Testis (tissue), 2 donors: ENCODE data around the gene SORL1-AS1.

Experiments
- DNase-seq: peaks from one replicate; pipeline ENCODE4 v3.0.0-alpha.2; 2019
- H3K27ac ChIP-seq, 2 donors: fragments of 200-600 bp; sonication (generic); one replicate each; pipeline ENCODE4 v1.5.1; 2019
- H3K27me3 ChIP-seq: fragments of 200-600 bp; sonication (generic); one replicate; pipeline ENCODE4 v1.5.1; 2019
- H3K36me3 ChIP-seq: fragments of 200-600 bp; sonication (generic); one replicate; pipeline ENCODE4 v1.5.1; 2017; ENCODE audit warnings: low read depth; ENCODE audit errors: missing control alignments
- H3K4me1 ChIP-seq: fragments of 200-600 bp; sonication (generic); one replicate; pipeline ENCODE4 v1.5.1; 2019
- H3K4me3 ChIP-seq, 2 donors: fragments of 200-600 bp; sonication (generic); one replicate each; pipeline ENCODE4 v1.5.1; 2017 to 2019
- H3K9me3 ChIP-seq: fragments of 200-600 bp; sonication (generic); one replicate; pipeline ENCODE4 v1.5.1; 2017
- CTCF ChIP-seq, 3 experiments: fragments of 450-650 bp in 2 of 3; fragments of 200-600 bp in 1 of 3; sonication (generic) in 1 of 3; IDR thresholded peaks; one replicate each; pipeline ENCODE4 v1.5.1; 2016 to 2019; ENCODE audit warnings: antibody characterized with exemption in 3 of 3, mild to moderate bottlenecking in 2 of 3, moderate library complexity in 1 of 3
- POLR2A ChIP-seq: fragments of 450-650 bp; IDR thresholded peaks from one replicate; pipeline ENCODE4 v1.6.1; 2017; ENCODE audit warnings: antibody characterized with exemption, mild to moderate bottlenecking, moderate library complexity
- WGBS, 2 donors: methylation state at CpG; one replicate each; pipeline ENCODE4 v1.1.5; 2018; 5-methylcytosine and 5-hydroxymethylcytosine counted together
- intact Hi-C: fragments of 100-400 bp; cut with DNase I; formaldehyde crosslinking; loops from one replicate; pipeline ENCODE4 v1.15.1; 2023; ENCODE audit warnings: low total_unique reads

Gene SORL1-AS1

DNA sequence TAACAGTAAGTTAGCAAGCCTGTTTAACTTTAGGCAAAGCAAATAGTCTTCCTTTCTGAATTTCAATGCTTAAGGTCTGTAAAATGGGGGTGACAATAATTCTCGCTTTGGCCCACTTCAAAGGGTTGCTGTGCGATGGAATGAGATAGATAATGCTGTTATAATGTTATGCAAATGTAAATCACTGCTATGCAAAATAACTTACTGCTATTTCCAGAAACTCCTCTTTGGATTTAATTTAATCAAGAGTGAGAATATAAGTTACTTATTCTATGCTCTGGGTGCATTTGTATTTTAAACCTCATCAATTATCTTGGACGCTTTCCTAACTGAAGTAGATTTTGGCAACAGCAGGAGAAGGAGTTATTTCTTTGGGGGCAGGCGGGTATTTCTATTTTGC, 4.8 kb downstream of the SORL1-AS1 start:
- intact Hi-C loops = no loop called here
- no peak overlapping the region for H3K27ac ChIP-seq
- no peak for DNase-seq
- no peak for TF ChIP-seq CTCF (IDR thresholded peaks at IDR 0.05)
- no peak overlapping the region for H3K4me3 ChIP-seq
- no peaks in the 10 kb centered on the region for H3K36me3 ChIP-seq
- no peaks in the 10 kb centered on the region for H3K27me3 ChIP-seq
- peaks cover 5% of the 10 kb centered on the region for H3K4me1 ChIP-seq
- no peaks in the 10 kb centered on the region for H3K9me3 ChIP-seq
- WGBS, 2 donors = 91 to 96% methylated on average over 4 of the region's 4 CpGs

DNA sequence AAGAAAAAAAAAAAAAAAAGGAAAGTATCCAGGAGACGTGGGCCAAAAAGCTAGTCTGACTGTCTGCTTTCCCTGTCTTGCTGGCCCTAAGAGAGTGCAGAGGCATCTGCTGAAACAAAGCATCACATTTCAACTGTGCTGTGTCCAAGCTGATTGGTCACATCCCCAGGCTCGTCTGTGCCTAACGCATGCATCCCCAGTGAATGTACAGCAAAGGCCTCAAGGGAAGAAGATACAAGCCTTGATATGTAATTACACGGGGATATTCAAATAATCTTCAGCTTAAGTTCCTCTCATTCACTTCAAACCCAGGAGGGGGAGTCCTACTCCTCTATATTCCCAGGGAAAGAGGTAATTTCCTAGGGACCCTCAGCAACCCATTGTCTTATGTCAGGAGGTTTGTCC, 6.0 kb downstream of the SORL1-AS1 start:
- no peaks in the 10 kb centered on the region for H3K36me3 ChIP-seq
- DNase-seq = no peak
- H3K4me3 ChIP-seq = no peak overlapping the region
- intact Hi-C loops = no loop called here
- no peaks in the 10 kb centered on the region for H3K27me3 ChIP-seq
- H3K4me1 ChIP-seq = peaks cover 5% of the 10 kb centered on the region
- no peak for TF ChIP-seq POLR2A
- TF ChIP-seq CTCF (IDR thresholded peaks at IDR 0.05) = no peak
- H3K9me3 ChIP-seq = no peaks in the 10 kb centered on the region
- 39 to 42% methylated on average over 4 of the region's 4 CpGs for WGBS, 2 donors
- H3K27ac ChIP-seq = no peak overlapping the region

DNA sequence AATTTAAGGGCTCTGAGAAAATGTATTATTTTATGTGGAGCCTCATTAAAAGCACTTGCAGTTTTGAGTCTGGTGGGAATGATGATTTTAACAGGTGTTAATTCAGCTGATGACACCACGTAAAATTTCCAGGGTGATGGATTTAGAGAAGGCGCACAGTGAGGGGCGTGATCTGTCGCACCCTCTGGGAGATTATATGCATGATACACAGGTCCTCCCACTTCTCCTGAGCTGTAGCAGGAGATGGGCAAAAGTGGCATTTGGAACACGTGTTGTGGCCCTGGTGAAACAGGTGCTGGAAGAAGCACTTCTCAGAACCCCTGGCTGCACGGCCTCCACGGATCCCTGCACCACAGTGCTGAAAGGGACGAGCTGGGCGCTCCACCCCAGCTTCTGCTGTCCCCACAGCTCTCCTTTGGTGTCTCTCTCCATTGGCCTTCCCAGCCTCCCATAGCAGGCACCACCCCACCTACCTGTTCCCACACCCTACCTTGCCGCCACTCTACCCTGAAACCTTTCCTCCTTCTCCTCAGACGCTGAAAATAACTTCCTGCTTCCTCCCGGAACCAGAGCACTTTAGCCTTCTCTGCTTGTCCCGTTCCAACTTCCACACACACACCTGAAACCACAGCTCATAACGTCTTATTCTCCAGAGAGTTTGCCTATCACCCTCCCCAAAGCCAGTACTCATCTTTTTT, 7.5 kb downstream of the SORL1-AS1 start:
- no peak for DNase-seq
- intact Hi-C loops = no loop called here
- no peaks in the 10 kb centered on the region for H3K36me3 ChIP-seq
- H3K27me3 ChIP-seq = no peaks in the 10 kb centered on the region
- no peaks in the 10 kb centered on the region for H3K9me3 ChIP-seq
- no peak for TF ChIP-seq POLR2A
- no peak for TF ChIP-seq CTCF (IDR thresholded peaks at IDR 0.05)
- H3K4me1 ChIP-seq = no peaks in the 10 kb centered on the region
- H3K27ac ChIP-seq = no peak overlapping the region
- H3K4me3 ChIP-seq = no peak overlapping the region
- 85 to 87% methylated on average over 12 to 14 of the region's 14 CpGs for WGBS, 2 donors

- no peak overlapping the region for H3K27ac ChIP-seq
- H3K36me3 ChIP-seq = no peaks in the 10 kb centered on the region
- 79 to 83% methylated on average over 3 of the region's 3 CpGs for WGBS, 2 donors
- no peak overlapping the region for H3K4me3 ChIP-seq
- TF ChIP-seq POLR2A = no peak
- DNase-seq = no peak
- intact Hi-C loops = no loop called here
- H3K27me3 ChIP-seq = no peaks in the 10 kb centered on the region
- no peaks in the 10 kb centered on the region for H3K4me1 ChIP-seq
- H3K9me3 ChIP-seq = no peaks in the 10 kb centered on the region
Measured at GRCh38 chr11:121444526-121444925, 8.2 kb downstream of the SORL1-AS1 start.

- intact Hi-C loops = no loop called here
- Histone ChIP-seq H3K4me1 (no peaks in the 10 kb centered on the region), H3K4me3 (no peak overlapping the region), H3K9me3 (no peaks in the 10 kb centered on the region), H3K27me3 (no peaks in the 10 kb centered on the region), H3K36me3 (no peaks in the 10 kb centered on the region), H3K27ac (no peak overlapping the region)
- TF ChIP-seq POLR2A (no peak), CTCF (IDR thresholded peaks at IDR 0.05) (no peak)
- no peak for DNase-seq
- WGBS, 2 donors = 87 to 97% methylated on average over 4 of the region's 4 CpGs
Measured at GRCh38 chr11:121443688-121444275, 9.0 kb downstream of the SORL1-AS1 start.
